HFF-Myc (cell line): Measurements from ENCODE around the gene CARD9.
A peak's percentile ranks its signal among the peaks of the same experiment; 100 is the strongest.

Experiments used
- DNase-seq: peaks from one replicate; pipeline ENCODE4 v3.0.0-alpha.2; 2011; ENCODE audit warnings: low read depth; ENCODE audit errors: extremely low read depth
- H3K4me3 ChIP-seq: replicated peaks from 2 replicates; pipeline ENCODE4 v1.5.1; 2011; ENCODE audit warnings: low read depth, mild to moderate bottlenecking, control low read depth, low read length
- CTCF ChIP-seq: IDR thresholded peaks from 2 replicates; pipeline ENCODE4 v1.5.1; 2012; ENCODE audit warnings: mild to moderate bottlenecking, low read depth, low read length, control low read depth; ENCODE audit errors: missing control alignments

CARD9 gene

DNA sequence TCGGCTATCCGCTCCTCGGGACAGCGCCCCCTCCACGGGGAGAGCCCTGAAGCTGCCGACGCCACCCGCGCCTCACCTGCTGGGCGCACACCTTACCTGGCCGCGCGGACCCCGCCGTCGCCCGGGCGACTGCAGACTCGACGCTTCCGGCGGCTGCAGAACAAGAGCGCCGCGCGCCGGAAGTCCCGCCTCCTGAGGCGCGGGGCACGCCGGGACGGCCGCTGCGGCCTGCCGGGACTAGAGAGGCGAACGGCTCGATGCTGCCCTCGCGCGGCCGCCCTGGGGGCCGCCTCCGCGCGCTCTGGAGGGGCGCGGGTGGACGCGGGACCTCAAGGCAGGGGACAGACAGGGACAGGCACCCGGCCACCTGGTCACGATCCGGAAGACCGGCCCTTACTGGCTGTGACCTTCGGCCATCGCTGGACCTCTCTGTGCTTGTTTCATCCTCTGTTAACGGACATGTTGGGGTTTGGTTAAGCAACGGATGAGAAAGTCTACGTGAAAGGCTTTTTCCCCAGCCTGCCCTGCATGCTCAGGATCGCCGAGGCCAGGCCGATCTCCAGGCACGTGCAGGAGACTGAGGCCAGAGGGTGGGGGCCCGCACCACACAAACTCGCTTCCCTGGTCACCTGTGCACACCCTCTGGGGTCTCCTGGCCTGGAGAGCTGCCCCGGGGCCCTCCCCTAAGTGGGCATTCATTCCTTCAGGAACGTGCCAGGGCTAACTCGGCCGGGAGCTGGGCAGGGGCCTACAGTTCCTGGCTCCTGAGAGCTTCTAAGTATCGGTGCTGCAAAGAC lies 26.8 kb upstream of the CARD9 start, which contains the start of gene SNAPC4:
TSS of gene SNAPC4 (minus strand) at position 133 of the 797 bp plus-strand sequence. CDS start 1,742 bp downstream, outside the sequence.
- H3K4me3 ChIP-seq, result peak within 1 kb of the TSS; percentile 95
- TF ChIP-seq CTCF, result peak; percentile 69
- peak; percentile 36 for DNase-seq

GRCh38 chr9:136399176-136400037 lies 25.9 kb upstream of the CARD9 start:
- no peak for TF ChIP-seq CTCF
- no peak for DNase-seq
- peak overlapping the region; percentile 95 for H3K4me3 ChIP-seq

GRCh38 chr9:136398286-136398685 lies 24.8 kb upstream of the CARD9 start:
- no peak for TF ChIP-seq CTCF
- H3K4me3 ChIP-seq, result peak overlapping the region; percentile 95
- DNase-seq, result no peak

- H3K4me3 ChIP-seq, result no peak overlapping the region; the same call in 1 of the 2 replicates
- no peak for DNase-seq
- no peak for TF ChIP-seq CTCF
Observed at GRCh38 chr9:136397643-136398042, 24.2 kb upstream of the CARD9 start.

DNA sequence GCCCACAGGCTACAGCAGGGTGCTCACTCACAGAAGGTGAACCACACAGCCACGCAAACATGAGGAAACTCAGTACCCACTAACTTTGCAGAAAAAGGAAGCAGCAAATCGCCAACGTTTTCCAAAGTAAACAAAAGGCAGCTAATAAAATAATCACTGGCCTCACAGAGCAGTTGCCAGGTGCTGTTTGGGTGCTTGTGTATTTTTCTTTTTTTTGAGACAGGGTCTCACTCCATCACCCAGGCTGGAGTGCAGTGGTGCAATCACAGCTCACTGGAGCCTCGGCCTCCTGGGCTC lies 22.7 kb upstream of the CARD9 start:
- H3K4me3 ChIP-seq, result no peak overlapping the region
- DNase-seq, result no peak
- TF ChIP-seq CTCF, result no peak

GRCh38 chr9:136395345-136396218 lies 22.1 kb upstream of the CARD9 start:
- DNase-seq, result no peak
- TF ChIP-seq CTCF, result no peak
- H3K4me3 ChIP-seq, result no peak overlapping the region
